HG02973 (cell line): Measurements from ENCODE around the gene TRPV5.

Source experiments
- ATAC-seq: cut with Tn5 transposase; IDR thresholded peaks from one replicate; pipeline ENCODE4 v1.9.1; 2021; ENCODE audit warnings: moderate library complexity; ENCODE audit not compliant: unreplicated experiment

TRPV5 gene

DNA sequence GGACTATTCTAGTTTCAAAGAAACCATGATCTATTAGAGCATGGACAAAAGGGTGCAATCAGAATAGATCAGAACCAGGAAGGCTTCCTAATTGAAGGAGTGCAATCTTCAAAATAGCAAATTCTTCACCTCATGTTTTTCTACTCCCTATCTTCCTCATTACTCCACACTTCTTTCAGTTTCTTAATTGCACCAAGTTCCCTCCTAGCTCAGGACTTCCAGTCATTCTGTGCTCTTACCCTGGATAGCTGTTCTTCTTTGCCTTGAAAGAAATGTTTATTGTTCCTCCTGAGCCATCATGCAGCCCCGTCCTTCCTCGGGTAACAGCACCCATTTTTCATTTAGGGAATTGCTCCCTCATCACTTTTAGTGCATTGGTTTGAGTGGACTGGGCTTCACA lies 23.1 kb downstream of the TRPV5 start:
- no peak for ATAC-seq

DNA sequence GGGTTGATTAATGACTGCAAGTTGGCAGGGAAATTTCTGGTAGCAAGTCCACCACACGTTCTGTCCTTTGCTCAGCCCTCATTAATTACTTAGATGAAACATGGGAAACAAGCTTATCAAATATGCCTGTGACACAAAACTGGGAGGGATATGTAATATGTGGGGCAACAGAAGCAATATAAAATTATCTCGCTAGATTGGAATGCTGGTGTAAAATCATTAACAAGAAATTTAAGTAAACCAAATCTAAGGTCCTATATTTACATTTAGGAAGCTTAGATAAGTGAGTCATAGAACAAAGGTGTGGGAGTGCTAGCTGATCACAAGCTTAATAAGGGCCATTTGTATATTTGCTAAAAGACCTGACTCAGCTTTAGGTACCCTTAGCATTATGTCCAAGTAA lies 23.5 kb downstream of the TRPV5 start:
- no peak for ATAC-seq

DNA sequence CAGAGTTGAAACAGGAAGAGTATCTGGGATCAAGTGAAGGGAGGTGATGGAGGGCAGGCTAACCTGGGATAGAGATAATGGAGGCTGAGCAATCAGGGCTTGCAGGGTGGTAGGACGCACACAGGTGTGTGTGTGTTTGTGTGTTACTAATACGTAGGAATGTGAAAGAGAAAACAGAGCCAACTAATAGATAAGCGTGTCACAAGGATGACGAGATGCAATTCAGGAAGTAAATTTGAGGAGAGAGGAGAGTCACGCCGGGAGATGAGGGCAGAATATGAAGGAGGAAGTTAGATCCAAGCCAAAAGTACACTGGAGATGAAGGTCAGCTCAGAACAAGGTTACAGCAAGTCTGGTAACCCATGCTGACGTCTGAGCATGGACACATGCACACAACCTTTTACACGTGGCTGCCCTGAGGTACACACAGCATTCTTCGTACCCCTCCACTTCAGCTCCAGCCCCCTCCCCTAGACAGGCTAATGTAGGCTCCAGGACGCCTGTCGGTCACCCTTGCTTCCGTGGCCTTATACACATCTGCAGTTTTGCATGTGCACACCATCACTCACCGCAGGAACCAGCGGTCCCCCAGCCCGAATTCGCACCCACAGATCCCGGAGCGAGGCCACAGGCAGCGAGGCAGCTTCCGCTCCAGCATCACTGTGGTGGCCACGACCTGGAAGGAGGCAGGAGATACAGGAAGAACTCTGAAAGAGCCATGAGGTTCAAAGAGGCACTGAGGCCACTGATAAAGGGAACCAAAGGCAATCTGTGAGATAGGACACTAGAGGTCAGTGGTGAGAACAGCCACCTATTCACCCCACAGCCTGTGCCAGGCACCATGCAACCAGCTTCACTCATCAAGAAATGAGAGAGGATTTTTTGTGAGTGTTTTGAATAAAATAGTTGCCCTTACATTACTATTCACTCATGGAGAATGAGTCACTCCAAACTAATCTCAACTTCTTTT lies 24.3 kb downstream of the TRPV5 start:
- no peak for ATAC-seq

DNA sequence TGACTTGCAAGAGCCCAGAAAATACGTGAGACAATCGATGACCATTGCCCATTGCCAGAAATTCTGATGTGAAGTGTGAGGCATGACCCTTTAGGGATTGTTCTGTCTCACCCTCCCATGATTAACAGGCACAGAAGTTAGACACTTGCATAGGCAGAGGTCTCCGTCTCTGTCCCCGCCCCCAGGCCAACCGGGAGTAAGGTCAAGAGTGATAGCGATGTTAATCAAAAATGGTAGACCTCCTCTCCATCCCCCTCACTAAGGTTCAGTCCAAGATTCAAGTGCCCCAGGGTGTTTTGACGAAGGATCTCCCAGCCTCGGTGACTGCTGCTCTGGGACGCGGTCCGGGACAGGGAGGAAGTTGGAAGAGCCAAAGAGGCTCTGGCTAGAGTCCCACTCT lies 25.3 kb downstream of the TRPV5 start:
- no peak for ATAC-seq

DNA sequence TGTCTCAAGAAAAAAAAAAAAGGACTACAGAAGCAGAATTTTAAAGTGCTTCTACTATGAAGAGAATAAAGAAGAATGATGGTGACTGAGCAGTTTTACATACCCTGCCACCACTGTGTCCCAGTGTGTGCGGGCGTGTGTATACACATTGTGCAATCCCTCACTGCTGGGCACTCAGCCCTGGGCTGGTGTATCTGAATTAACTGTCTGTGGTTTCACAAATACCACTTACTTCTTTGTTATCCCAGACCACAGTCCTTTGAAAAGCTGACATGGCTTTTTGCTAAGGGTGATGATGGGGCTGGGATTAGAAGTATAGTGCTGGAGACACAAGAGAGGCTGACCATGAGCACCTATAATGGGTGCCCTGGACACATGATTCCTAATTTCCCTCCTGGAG lies 26.9 kb downstream of the TRPV5 start:
- ATAC-seq: no peak

DNA sequence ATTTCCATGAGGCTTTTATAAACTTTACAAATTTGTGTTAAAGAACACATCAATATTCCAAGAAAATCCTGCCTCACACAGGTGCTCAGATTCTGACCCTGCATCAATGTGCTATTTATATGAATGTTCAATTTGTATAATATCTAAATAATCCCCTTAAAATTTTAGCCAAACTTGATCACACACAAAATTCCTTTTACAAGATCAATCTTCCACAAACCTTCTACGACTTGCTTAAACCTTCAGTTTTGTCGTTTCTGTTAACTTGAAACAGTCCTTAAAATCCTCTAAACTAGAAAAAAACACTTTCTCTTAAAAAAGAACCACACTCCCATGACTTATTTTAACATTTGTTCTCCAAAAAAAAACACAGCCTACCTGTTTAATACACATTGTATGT lies 27.8 kb downstream of the TRPV5 start:
- ATAC-seq: no peak

DNA sequence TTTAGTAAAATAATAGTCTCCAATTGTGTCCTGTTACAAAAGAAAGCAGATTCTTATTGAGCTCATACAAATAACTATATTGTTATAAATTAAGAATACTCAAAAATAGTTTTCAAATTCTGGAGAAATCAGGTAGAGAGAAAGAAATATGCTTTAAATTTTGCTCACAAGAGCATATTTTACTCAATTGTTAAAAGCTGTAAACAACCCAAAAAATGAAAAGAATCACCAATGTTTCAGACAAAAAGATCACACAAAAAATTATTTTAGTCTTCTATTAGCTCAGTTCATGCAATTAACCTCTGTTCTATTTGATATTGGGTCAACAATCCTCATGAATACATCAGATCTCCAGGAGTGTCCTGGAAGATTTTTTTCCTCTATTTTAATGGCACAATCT lies 29.4 kb downstream of the TRPV5 start:
- no peak for ATAC-seq

DNA sequence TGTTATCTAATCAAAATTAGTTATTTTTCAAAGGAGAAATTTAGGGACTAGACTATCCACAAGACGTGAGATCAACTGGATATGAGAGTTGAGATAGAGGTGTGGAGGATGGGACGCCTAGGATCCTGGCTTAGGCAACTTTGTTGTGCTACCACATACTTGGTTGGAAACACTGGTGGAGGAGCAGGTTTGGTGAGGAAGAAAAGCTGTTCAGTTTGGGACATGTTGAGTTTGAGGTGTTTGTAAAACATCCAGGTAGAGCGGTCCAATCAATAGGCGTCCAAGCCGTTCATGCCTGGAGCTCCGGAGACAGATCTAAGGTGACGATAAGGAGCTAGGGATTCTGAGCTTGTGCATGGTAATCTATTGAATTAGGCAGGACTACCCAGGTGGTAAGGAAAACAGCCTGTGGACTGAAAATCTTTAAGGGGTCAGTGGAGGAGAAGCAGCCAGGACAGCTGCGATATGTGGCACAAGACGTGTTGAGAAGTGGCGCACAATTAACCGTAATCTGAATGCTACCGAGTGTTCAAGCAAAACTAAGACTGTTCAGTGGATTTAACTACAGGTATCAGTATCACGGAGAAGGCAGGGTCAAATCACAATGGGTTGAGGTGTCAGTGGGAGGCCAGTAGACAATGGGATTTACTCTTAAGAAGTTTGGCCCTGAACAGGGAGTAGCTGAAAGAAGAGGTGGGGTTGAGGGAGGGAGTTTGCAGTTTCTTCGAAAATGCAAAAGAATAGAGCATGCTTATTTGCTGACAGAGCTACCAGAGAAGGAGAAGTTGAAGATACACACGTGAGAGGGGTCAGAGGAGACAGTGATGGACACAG lies 31.9 kb downstream of the TRPV5 start:
- ATAC-seq: no peak

DNA sequence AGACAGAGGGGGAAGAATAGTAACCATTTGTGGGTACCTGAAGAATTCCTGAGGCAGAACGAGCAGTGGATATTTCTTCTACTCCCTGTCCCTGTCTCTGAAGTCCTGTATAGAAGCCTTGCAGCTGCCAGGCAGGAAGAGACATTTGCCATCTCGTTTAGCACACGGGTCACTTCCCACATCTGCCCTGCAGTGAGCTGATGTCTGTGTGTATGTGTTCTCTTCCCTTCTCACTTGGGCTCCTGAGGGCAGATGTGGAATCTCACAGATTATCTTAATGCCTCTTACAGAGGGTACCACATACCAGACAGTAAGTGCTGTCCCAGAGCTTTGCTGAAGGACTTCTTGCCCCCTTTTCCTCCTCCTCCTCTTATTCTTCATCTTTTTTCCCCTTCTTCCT lies 33.9 kb downstream of the TRPV5 start:
- no peak for ATAC-seq

DNA sequence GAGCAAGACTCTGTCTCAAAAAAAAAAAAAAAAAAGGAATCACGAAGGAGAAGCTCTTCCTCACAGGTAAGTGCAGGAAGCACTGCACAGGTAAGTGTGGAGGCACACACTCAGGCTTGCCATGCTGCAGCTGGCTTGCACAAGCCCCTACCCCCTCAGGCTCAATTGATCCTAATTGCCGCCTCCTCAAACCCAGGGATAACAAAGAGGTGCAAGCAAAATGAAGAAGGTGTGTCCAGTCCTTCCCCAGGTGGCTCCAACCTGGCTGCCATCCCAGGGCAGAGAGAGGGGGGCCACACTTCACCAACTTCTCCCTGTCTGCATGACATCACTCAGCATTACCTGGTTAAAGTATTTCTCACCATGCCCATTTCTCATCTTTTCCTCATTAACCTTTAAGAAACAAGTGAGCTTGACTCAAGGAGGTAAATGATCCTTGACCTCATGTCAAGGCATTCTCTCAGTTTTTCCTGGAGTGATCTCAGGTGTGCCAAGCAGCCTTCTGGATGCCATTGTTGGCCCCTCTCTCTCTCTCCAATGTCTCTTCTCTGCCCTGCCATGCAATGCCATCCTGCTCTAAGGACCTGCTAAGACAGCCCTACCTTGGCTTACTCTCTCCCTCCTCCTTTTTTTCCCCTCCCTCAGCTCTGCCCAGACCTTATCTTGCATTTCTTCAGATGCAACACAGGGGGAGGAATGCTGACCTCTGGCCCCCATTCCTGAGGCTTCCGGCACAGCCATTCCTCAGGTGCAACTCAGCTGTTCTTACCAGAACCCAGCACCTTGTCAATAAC lies 35.0 kb downstream of the TRPV5 start:
- no peak for ATAC-seq

DNA sequence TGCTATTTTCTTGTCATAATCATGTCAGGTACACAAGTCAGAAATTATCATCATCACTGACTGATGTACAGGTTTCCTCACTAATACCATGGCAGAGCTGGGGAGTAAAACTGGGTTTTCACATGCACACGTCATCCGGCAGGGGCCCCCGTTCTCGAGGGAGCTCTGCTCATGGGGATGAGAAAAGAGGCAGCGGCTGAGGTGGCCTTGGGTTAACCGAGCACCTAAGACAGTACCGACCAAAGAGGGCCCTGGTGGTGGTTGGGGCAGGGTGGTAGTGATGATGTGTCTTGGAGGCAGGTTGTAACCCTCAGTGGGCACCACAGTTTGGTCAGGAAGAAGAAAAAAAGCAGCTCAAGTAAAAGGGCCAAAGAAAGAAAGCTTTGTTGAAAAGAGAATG lies 35.9 kb downstream of the TRPV5 start:
- ATAC-seq: no peak

DNA sequence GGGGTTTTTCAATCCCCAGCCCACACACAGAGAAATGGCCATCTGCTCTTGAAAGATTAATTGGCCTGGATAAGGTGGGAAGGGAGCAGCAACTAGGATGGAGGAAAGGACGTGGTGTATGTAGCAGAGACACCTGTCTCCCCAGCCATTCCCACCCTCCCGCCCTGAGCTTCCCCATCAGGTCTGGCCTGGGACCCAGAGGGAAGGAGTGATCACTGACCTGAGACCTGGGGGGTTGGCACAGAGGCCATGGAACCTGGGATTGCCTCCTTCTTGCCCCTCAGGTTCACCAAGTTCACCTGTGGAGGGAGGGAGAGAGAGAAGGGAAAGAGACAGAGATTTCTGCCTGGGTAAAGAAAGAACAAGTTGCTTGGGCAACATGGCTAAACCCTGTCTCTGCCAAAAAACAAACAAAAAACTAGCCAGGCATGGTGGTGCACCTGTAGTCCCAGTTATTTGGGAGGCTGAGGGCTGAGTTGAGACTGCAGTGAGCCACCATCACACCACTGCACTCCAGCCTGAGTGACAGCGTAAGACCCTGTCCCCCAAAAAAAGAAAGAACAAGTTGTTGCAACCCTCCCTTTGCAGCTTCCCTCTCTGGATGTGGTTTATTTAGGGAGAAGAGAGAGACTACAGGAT lies 36.7 kb downstream of the TRPV5 start:
- no peak for ATAC-seq

DNA sequence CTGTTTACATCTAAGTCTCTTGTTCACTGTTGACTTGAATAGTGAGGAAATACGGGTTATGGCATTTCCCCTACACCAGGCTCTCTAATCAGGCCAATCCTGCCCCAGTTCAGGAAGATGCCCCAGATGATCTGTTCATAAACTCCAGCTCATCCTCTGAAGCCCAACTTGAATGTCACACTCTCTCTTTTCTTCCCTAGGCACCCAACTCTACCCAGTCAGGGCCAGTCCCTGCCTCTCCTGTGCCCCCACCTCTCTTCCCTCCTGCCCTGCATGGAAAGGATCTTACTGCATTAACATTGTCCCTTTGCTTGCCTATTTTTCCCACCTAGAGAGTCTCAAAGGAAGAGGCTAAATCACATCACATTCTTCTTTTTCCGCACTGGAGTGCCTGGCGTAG lies 37.4 kb downstream of the TRPV5 start:
- ATAC-seq: no peak

DNA sequence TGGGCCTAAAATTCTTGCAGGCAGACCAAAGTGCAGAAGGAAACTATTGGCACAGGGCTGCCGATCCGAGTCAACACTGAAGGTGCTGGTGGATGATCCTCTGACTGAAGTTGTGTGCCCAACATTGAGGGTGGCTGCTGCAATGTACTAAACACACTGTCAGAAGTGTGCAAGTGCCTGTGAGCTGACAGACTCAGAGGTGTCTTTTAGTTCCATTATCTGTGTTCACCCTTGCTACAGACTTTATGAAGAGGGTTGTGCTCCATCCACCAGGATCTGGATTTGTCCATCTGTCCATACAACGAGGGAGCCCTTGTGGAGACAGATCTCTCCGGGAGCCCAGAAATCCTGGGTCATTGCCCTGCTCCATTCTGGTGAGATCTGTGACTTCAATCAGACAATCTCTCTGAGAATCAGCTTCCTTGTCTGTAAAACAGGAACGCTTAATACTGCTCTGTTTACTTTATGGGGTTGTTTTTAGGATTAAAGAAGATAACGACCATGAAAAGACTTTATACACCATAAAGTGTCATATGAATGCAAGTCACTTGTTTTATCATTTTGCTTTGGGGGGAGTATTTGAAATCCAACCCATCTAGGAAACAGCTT lies 38.5 kb downstream of the TRPV5 start:
- ATAC-seq: no peak

DNA sequence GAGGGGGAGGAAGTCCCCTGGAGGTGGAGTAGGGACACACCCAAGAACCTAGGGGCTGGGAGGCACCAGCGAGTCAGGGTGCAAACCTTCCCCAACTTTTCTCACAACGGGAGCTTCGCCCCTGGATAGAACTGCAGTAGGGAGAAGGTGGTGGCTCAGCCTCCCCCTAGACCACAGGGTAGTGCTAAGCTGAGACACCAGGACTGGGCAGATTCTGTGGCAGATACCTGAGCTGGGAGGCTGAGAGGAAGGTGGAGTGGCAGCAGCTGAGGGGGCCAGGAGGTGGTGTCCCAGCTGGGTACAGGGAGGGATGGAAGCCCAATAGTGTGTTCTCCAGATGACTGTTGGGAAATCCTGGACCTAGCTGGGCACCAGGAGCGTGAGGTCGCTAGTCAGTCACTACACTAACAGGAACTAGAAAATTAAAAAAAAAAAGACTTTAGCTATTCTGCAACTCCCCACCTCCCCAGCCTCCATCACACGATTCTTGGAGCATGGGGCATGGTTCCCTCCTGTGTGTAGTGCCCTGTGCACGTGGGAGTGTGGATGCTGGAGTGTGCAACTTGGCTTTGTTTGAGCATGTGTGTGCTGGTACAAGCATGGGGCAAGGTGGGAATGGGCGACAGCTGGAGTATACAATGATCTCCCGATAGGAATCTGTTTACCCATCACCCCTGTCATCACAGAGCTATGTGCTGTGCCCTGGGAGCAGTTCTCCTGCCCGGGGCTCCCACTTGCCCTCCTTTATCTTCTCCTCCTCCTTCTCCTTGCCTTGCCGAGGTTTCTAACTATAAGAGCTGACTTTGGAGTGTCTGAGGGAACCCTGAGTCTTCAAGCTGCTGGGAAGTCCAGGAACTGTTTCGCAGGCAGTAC lies 39.2 kb downstream of the TRPV5 start:
- ATAC-seq: no peak

DNA sequence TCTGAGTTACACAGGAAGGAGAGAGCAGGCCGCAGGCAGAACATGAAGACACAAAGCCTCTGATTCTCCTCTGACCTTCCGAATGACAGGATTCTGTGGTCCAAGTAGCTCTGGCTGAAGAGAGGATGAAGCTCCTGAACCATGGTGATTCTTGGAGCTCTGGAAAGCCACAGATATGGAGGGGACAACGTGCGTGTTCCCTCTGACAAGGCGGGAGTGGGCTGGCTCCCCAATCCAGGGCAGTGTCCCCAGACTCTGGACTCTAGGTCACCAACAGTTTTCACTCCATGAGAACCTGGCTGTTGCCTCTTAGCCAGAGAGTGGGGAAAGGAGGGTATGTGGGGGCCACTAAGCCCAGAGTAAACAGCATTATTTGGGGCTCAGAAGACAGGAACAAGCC lies 40.6 kb downstream of the TRPV5 start:
- ATAC-seq: no peak

DNA sequence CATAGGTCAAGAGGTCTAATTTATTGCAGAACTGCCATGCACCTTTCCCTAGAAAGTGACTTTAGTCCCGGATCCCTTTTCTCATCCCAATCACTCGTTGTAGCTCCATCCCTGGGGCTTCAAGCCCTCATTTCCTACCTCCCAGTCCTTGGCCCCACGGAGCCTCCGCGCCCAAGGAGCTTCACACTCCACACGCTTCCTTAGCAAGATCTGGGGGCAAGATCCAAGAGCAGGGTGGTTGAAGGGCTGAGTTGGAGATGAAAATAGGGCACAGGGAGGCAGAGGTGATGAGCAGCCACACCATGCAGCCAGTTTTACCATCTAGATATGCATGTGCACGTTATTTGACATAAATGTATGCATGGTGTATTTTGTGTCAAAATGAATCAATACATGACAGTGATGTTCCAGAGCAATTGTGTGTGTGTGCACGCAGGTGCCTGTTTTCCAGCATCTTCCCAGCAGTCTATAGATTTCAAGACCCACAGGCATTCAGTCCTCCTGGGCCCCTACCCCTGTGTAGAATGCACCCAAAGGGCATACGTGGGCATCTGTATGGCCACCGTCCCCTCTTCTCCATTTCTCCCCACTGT lies 42.0 kb downstream of the TRPV5 start:
- ATAC-seq: no peak

DNA sequence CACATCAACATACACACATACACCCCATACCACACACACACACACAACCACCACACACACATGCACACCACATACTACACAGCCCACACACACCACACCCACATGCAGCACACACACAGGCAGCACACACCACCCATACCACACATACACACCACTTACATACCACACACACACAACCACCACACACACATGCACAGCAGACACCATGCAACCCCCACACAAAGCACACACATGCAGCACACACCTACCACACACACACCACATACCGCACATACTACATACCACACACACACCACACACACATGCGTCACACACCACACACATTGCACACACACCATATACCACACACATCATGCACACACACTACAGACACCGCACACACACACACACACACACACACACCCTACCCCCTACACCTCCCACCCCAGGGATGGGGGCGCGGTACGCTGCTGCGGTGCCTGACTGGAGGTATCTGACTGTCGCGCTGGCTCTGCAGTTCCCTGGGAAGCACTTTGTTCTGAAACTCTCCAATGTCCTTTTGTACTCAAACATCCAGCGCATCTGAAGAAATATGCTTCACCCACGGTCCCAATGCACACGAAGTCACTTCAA lies 42.6 kb downstream of the TRPV5 start:
- no peak for ATAC-seq

DNA sequence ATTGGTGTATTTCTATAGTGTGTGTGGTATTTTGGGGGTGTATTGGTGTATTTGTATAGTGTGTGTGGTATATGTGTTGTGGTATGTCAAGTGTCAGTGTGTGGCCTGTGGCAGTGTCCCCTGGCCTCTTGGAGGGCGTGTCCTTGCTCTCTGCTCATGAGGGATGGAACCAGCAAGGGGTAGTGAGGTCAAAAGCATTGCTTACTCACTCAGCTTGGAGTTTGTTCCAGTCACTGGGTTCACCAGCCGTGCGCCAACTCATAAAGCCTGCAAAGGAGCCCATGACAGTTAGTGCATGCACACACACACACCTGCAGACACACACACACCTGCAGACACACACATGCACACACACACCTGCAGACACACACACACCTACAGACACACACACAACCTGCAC lies 43.7 kb downstream of the TRPV5 start:
- no peak for ATAC-seq
